Activated CD4-positive, alpha-beta T cell treated with anti-CD3 and anti-CD28 coated beads for 4 hours (primary cell): Measurements from ENCODE around the gene UNC80.

Source experiments
- DNase-seq, 2 donors: peaks; one replicate each; pipeline ENCODE4 v3.0.0-alpha.2; 2020

UNC80 gene

DNA sequence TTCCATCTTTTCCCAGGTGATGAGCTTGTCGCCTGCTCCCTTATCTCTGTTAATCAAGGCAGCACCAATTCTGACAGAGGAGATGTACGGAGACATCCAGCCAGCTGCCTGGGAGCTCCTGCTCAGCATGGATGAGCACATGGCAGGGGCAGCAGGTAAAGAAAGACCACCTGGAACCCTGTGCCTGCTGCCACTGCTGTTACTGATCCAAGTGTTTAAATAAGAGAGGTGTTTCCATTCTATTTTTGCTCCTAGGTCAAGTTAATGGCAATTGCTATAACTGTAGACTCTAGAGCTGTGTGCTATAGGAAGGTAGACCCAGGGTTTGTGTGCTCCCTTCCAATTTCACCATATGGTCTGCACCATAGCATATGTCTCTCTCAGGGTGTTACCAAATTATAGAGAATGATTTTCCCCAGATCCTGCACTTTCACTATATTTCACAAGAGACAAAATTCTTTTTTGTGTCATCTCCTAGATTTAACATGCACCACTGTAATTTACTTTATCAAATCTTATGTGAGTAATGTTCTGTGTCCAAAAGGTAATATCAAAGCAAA, 142.2 kb downstream of the UNC80 start:
- DNase-seq = no peak

DNA sequence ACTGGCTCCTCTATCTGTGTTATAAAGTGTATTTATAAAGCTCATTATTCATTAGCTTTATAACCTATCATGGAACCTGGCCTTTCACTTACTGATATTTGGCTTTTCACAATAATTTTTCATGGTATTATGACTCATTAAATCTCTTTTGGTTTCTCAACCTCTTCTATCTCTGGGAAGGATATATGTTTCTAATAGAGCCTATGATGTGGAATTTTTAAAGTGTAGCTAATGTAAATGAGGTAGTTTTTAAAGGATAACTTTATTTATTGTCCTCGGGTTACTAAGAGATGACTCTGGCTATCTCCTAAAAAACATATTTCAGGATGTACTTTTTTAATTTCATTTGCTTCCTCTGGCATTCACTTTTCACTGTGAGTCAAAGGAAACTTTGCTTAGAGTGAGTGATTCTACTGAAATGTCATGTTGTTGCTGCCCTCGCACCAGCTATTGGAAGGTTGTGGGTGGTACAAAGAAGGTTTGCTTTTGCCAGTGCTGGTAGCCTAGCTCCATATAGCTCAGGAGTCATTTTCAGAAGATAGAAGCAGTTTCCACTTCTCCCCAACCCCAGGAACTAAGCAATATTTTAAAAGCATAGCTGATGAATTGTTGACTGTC, 145.6 kb downstream of the UNC80 start:
- no peak for DNase-seq

DNA sequence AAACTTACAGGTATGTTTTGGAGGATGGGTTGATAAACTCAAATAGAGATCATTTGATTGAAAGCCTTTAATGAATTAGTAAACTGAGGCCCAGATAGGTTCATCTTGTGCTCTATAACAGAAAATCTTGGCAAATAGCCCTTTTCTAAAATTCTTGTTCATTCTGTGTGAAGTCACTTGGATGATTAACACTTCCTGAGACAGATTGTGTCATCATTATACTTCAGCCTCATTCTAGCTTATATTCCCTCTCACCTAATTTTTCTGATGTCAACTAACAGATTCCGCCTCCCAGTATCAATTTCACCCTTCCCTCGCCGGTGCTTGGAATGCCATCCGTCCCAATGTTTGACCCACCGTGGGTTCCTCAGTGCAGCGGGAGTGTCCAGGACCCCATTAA, 146.6 kb downstream of the UNC80 start:
- DNase-seq = no peak

DNA sequence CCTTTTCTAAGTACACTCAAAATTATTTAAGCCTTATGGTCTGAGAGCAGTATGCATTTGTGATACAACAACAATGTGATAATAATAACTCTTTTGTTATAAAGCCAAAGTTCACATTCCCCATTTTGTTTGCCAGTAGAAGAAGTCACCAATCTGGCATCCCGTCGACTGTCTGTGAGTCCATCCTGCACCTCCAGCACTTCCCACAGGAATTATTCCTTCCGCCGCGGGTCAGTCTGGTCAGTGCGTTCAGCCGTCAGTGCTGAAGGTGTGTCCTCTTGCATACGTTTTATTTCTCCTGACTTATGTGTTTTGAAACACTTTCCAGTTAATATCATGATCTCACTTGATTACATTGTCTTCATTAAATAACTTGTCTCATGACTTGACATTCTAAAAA, 150.5 kb downstream of the UNC80 start:
- DNase-seq = no peak

DNA sequence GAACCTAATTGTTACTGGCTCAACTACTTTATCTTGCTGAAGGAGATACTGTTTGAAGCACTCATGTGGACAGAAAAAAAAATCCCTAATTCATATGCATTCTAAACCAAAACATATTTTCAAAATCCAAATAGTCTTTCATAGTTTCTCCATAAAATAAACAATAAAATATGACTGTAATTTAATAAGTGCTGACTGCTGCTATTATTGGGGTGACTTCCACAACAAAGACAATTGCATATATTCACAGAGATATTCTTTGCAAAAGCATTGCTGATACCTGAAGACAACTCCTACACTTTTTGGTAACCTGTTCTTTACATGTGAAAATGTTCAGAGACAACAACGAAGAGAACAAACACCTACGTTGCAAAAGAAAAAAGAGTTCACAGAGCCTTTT, 157.7 kb downstream of the UNC80 start:
- DNase-seq = no peak

DNA sequence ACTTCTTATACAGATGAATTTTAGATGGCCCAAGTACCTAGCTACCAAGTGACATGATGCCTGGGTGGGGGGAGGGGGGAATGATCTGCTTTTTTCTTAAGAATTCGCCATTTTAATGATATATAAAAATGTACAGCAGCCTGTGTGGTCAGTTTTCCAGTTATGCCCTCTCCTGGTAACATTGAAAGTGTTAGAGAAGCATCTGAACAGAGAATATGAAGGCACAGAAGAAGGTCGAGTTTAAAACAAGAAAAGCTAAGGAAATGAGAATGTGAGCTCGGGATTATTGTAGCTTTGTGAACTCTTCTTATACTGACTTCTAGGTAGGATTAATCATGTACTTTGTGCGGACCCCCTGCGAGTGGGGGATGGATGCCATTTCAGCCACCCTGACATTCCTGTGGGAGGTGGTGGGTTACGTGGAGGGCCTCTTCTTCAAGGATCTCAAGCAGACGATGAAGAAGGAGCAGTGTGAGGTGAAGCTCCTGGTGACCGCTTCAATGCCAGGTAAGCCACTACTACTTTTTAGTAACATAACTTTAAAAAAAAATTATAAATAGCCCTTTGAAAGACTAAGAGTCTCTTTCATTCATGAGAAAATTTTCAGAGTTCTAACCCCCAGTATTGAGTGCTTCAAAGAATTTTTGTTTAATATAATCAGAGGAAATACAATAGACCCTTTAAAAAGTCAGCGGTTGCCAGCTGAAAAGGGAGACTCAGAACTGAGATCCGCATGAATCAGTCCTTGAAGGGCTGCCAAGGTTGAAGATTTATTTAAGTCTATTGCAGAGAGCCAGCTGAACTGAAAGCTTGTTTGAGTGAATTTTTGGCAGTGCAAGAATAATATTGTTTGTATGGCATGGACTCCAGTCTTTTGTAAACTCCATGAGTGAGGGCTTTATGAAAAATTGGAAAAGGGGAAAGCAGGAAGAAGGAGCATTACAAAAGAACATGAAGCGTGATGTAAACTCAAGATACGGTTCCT, 162.2 kb downstream of the UNC80 start:
- no peak for DNase-seq

DNA sequence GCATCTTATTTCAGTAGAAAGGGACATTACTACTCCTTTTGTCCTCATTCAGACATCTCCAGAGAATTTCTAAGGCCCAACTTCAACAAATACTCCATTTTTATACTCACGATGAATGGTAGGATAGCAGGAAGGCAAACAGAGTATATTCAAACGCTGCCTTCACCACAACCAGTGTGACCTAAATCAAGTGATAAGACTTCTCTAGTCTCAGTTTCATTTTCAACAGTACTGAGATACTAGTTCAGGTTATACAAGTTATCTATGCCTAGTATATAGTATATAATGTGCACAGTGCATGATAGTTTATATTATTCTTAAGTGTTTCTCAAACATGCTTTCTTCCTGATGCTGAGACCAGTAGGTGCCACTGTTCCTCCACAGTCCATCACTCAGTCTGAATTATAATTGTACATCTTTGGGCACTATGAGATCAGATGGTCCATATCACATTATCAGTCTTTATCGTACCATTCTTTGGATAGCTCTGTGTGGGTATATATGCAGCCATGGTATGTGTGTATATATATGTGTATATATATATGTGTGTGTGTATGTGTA, 164.6 kb downstream of the UNC80 start:
- no peak for DNase-seq

DNA sequence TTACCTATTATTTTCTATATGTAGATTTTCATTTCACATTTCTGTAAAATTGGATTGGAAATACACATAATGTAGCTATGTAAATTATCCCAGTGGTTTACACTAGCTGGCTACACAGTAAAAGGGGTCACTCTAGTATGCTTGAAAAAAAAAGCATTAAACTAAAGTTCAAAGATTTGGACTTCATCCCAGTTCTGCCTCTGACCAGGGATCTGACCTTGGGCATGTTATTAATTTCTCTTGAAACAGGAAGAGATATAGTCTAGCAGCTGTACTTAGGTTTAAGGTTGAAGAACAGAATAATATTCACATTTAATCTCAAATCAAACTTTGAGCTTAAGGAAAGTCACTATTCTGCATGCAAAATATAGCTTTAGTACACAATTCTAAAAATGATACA, 166.3 kb downstream of the UNC80 start:
- DNase-seq = no peak

DNA sequence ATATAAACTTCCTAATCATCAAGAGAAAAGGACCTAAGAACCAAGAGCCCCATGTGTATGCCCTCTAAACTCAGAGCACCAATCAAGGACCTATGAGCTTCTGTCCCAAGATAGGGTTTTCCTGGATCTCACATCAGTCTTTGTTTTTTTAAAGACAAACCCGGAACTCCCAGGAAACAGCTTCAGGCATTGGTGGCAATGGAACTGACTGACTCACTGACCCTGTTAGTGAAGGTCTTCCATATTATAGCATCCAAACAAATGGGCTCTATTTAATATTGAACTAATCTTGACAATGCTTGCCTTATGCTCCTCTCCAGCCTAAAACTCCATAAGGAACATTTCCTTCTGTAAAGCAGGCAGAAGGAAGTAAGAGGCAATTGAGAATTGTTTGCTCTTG, 167.3 kb downstream of the UNC80 start:
- DNase-seq = no peak

DNA sequence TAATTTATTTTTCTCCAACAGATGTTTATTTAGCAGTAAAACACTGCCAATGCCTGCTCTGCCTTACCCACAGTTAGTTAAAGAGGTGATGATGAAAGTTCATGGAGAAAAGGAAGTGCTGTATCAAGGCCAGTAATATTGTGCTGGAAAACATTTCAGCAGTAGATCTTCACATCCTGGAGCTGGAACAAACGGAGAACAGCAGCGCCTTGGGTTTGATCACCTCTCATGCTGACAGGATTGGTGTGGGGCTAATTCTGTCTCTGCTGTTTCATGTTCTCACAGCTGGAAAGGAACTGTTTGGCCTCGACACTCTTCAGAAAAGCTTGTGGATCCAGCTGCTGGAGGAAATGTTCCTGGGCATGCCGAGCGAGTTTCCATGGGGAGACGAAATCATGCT, 169.3 kb downstream of the UNC80 start:
- DNase-seq = no peak

DNA sequence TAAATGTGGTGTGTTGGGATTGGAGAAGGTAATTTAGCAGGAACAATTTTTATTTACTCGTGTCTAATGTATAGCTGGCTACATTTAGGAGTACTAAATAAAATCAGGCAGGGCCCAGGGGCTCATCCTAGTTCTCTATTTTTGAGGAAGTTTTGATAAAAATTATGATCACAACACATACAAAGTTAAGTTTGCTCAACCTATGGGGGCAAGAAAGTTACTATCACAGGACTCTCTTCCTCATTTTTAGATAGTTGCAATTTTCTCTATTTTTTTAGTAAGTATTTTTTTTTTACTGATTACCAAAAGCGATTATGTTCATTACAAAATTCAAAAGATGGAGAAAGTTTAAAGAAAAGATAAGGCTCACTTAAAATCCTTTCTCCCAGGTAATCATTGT, 170.8 kb downstream of the UNC80 start:
- DNase-seq = no peak

DNA sequence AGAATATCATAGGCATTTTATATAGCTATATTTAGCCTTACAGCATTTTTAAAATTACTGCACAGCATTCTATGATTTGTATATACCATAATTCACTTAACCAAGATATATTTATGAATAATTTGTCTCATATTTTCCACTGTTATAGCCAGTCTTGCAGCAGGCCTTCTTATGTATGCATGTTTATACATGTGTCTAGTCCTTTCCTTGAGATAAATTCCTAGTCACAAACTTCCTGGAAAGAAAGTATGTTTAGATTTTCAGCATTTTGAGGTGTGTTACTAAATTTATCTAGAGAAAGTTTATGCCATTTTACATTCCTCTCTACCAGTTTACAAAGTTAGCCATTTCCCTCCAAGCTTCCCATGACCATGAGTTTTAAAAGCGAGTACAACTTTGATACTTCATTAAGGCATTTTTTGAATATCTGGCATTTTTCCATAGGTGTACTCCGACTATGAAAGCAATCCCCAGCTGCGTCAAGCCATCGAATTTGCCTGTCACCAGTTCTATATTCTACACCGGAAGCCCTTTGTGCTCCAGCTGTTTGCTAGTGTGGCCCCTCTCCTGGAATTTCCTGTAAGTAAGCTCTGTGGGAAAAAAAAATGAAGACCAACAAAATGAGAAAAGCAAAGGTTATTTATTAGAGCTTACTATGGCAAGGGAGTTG, 171.4 kb downstream of the UNC80 start:
- DNase-seq = no peak

DNA sequence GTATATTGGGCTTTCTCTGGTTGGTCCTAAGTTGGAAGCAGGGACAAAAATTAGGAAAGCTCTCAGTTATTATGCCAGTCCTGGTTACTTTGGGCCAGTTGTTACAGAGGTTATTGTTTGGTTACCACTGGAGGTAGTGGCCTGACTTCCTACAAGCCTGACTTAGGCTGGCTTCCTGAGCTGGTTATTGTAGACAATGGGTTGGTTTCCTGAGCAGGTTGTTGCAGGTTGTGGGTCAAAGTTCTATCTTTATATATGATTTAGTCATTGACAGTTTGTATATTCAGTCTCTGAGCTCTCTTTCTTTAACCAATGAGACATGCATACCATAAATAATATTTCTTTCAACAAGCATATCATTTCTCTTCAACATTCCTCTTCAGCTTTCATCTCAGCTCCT, 172.1 kb downstream of the UNC80 start:
- no peak for DNase-seq

DNA sequence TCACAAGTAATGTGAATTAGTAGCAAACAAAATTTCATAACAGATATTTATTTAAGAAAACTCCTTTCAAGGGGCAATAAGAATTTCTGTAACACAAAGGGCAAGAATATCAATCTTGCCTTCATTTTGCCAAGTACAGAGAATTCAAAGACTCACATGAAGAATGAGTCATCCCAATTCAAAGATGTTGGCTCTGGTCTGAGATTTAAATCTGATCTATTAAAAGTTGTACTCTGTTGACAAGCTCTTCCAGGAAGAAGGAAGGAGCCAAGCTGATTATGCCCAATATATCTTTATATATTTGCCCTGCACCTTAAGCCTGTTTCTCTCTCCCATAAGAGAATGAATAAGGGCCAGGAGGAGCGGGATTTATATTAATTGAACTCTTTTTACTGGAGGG, 174.9 kb downstream of the UNC80 start:
- DNase-seq = no peak

DNA sequence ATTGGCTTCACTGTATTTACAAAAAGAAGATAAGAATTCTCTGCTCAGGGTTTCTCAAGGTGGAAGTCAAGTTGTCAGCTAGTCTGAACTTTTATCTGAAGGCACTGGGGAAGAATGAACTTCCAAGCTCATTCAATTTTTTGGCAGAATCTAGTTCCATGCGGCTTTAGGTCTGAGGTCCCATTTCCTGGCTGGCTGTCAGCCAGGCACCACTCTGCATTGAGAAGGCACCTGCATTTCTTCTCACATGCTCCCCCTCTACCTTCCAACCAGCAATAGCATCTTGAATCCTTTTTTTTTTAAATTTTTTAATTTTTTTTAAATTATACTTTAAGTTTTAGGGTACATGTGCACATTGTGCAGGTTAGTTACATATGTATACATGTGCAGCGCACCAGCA, 184.6 kb downstream of the UNC80 start:
- DNase-seq = no peak

DNA sequence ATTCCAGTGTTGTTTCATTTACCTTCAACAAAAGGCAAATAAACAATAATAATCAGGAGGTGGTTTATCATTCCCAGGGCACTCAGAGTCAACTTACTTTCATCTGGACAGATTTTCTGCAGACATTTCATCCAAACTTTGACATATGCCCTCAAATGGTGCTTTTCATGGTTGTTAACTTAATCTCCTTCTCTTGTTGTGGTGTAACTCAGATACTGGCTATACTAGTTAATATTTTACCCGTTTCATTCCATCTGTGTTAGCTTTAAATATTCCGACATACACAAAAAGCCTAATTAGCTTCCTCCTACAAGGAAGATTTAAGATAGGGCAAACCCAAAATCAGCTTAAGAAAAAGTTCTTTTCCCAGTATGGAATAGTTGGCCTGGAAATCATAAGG, 186.4 kb downstream of the UNC80 start:
- no peak for DNase-seq

DNA sequence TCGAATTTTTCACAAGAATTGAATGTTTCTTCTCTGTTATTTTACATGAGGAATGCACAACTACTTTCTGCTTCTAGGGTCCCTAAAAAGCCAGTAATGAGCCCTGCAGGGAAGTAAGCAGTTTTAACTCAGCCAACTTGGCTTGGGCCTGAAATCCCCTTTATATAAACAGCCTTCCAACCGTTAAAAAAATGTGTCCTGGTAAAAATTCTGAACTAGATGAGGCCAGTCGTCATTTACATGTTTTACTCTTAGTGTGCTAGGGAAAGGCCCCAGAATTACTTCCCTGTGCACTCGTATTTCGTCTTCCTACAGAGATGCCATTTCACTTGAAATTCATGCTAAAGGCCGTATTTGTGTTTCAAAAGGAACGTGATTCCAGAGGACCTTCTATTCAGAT, 188.4 kb downstream of the UNC80 start:
- no peak for DNase-seq

DNA sequence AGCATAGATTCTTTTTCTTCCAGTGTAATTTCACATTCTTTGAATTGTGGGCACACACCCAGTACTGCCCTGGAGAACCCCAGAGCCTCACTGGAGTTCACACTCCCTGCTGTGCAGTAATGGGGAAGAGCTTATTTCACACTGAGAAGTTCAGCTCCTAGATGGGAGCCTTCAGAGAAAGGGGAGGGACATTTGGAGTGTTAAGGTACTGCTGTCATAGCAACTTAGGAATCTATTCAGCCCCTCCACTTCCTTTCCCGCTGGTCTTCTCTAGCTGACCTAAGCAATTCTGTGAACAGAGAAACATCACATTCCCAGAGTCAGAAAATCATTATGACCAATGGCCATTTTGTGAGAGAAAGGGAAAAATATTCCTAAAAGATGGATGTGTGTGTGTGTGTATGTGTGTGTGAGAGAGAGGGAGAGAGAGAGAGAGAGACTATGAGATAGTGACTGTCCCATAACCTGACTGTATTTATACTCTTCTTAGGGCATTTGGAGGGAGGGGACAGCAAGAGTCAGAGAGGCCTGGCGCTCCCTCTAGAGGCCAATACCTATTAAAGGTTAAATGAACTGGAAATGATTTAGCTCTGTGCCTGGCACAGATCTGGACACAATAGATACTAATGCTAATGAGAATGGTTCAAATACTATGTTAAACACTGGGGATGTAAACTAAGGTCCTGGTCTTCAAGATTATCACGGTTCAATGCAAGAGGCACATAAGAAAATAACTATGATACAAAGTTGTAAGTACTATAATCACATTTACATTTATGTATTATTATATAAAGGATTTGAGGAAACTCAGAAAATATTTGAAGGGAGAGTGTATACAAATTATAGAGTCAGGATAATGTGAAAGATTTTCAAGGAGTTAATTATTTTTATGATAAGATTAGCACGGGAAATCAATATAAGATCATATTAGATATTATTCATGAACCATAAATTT, 189.3 kb downstream of the UNC80 start:
- peak; percentile 8 to 16 for DNase-seq

DNA sequence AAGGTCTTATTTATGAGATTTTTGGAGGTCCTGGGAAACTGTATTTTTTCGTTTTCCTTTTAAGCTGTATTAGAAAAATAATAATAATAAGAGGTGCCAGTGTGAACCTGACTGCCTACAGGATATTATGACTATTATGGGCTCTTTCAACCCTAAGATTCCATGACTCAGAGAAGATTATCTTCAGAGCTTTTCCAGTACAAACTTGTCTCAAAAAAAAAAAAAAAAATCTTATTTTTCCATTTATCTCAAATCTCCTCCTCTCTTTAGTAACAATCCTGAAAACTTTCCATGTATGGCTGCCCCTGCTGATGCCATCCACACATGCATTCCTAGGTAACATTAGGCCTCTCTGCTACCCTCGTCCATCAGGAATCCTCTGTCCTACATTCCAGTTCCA, 194.1 kb downstream of the UNC80 start:
- DNase-seq = no peak

DNA sequence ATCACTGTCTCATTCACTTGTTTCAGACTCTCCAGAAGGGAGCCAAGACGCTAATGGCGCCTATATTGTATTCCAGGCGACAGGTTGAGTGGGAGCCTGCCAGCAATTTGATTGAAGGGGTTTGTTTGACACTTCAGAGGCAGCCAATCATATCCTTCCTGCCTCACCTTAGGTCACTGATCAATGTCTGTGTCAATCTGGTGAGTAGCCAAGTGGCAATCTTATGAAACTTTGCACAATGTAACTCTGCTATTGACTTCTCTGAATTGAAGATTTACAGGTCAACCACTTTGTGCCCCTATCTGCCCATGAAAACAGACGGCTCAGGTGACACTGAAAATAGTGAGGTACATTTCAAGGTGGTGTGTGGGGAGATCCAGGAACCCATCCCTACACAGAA, 198.1 kb downstream of the UNC80 start:
- DNase-seq = no peak

DNA sequence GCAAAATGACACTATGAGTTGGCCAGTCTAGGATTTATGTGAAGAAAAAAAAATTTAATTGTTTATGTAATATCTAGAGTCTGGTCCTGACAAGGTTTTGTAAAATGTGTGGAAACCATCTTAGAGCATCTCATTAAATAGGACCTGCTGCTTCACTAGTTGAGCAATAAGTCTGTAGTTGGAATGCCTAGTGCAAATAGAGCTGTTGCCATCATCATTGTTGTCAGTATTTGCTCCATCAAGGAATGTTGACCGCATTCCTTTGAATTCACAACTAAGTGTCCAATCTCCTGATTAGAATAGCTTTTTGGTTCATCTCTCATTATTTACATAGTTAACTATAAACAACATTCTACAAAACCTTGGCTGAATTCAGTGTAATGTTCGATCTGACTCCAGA, 198.6 kb downstream of the UNC80 start:
- DNase-seq = no peak

DNA sequence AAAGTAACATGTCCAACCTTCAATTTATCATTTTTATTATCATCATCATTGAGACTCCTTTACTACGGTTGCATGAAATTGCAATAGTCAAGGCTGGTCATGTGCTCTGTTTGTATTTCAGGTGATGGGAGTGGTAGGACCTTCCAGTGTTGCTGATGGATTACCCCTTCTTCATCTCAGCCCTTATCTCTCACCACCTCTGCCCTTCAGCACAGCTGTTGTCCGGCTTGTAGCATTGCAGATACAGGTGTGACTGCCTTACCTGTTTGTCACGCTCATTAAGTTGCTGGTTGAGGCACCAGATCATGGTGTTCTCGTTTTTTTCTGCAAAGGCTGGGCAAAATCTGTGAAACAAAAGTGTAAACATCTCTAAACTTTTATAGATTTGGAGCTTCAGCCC, 199.1 kb downstream of the UNC80 start:
- no peak for DNase-seq
